Activated T-cell treated with anti-CD3 and anti-CD28 coated beads, Interleukin-2, amount 50 U/mL, for 1 hour (primary cell): ENCODE data around the gene BTBD19.
"Not testable (repeated sequence)": the region's sequence is repeated elsewhere in the genome, so short reads cannot be mapped to it uniquely, and the experiment has no call there.

Source experiments
- DNase-seq: peaks from one replicate; pipeline ENCODE4 v3.0.0-alpha.2; 2020

Gene BTBD19

DNA sequence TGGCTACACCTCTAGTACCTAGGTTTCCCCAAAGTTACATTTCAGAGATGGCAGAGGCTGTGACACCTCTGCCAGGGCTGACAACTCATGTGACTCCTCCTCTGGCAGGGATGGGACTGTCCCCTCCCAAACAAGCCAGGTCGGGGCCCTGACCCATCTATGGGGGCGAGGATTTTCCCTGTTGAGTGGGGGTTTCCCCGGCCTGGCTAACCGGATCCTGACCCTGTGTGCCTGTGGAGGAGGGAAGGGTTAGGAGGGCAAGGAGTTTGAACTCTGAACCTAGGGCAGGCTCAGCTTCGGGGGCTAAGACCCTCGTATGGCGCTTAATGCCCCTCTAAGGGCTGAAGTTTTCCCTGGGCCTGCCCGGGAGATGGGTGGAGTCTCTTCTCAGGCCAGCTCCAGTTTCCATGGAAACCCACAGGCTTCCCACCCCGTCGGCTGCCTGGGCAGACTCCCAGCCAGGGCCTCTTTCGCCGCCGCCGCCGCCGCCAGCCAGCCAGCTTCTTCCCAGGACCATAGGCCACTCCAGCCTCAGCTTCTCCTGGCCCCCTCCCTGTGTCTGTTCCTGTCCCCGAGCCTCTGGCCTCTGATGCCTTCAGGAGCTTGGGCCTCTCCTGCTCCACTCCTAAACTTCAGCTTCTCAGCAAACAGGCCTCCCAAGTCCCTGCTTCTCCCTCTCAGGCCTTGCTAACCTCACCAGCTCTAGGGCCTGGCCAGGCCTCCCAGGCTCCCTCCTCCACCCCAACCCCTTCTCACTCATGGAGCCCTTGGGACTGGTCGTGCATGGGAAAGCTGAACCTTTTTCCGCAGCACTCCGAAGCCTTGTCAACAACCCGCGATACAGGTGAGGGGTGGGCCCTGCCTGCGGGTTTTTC is at the start of gene BTBD19:
TSS of gene BTBD19 (plus strand) at position 461 of the 875 bp plus-strand sequence. CDS start at position 759, 298 bp downstream.
- DNase-seq: peak; percentile 54

GRCh38 chr1:44759077-44759476 is 49.2 kb upstream of the BTBD19 start:
- DNase-seq: no peak

- DNase-seq: no peak
Observed at GRCh38 chr1:44760876-44761275, 47.4 kb upstream of the BTBD19 start.

GRCh38 chr1:44766421-44766820 is 41.9 kb upstream of the BTBD19 start:
- not testable (repeated sequence) for DNase-seq

DNA sequence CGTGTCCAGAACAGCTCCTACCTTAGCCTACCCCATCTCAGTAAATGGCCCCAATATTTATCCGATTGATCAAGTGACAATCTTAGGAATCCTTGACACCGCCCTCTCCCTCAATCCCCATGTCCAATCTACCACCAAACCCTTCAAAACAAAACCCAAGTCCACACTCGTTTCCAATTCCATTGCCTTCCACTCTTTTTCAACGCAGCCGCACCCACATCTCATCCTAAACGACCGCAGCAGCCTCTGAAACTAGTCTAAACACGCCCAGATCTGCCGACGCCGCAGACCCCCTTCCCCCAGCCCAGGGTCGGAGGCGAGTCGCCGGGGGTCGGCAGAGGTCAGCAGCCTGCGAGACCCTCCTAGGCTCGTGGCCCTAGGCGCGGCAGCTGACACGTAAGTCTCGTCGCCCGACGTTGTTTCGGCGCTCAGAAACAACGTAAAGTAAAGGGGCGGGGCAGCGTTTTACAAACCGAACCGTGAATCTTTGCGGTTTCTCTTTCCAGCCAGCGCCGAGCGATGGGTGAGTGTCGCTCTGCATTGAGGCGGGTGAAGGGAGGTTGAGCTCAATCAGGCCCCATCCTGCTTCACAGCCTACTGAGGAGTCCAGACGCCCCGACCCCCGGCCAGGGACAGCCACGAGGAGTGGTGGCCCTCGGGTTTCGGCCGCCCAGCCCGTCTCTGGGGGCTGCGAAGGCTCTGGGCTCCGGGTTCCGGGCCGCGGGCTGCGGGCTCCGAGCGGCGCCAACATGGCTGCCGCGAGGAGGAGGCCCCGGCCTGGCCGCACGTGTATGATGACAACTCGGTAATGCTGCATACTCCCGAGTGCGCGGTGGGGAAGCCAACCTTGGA is 33.0 kb upstream of the BTBD19 start, which contains the start of gene RPS8:
TSS of gene RPS8 (plus strand) at position 463 of the 852 bp plus-strand sequence. CDS start at position 520, 57 bp downstream.
- peak; percentile 87 for DNase-seq

- DNase-seq: peak; percentile 44
Observed at GRCh38 chr1:44775930-44776729, 32.2 kb upstream of the BTBD19 start.

DNA sequence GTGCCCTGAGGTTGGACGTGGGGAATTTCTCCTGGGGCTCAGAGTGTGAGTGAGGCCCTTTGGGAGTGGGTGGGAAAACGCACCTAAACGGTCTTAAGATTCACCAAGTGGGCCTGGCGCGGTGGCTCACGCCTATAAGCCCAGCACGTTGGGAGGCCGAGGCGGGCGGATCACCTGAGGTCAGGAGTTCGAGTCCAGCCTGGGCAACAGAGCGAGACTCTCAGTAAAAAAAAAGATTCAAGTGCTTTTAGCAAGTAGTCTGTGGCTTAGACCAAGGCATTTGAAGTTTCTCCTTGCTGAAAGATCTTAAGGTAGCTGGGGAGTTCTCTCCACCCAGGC is 31.6 kb upstream of the BTBD19 start:
- no peak for DNase-seq

DNA sequence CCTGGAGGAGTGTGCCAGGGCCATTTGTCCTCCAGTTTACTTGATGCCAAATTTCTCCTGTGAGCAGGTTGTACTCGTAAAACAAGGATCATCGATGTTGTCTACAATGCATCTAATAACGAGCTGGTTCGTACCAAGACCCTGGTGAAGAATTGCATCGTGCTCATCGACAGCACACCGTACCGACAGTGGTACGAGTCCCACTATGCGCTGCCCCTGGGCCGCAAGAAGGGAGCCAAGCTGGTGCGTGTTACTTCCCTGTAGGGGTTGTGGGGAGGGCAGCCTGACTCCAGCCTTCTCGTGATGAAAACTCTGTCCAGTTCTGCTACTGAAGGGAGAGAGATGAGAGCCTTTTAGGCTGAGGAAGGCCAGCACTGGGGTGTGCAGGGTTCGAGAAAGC is 30.8 kb upstream of the BTBD19 start:
- DNase-seq: no peak

DNA sequence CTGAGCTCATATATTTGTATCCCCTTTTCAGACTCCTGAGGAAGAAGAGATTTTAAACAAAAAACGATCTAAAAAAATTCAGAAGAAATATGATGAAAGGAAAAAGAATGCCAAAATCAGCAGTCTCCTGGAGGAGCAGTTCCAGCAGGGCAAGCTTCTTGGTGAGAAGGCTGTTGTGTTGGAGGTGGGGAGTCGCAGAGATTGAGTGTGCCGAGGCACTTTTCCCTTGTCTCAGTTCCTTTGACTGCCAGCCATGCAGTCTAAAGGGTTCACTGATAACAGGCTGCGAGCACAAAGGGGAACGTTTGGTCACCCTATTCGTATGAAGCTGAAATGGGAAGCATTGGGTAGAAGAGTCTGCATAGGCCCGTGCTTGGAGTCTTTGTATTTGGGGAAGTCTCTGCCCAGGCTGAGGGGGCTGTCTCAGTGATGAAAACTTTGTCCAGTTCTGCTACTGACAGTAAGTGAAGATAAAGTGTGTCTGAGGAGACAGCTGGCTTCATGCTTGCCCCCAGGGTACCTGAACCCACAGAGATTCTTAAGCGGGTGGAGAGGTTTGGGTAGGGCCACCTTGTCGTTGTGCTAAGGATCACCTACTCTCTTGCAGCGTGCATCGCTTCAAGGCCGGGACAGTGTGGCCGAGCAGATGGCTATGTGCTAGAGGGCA is 30.2 kb upstream of the BTBD19 start:
- DNase-seq: no peak

DNA sequence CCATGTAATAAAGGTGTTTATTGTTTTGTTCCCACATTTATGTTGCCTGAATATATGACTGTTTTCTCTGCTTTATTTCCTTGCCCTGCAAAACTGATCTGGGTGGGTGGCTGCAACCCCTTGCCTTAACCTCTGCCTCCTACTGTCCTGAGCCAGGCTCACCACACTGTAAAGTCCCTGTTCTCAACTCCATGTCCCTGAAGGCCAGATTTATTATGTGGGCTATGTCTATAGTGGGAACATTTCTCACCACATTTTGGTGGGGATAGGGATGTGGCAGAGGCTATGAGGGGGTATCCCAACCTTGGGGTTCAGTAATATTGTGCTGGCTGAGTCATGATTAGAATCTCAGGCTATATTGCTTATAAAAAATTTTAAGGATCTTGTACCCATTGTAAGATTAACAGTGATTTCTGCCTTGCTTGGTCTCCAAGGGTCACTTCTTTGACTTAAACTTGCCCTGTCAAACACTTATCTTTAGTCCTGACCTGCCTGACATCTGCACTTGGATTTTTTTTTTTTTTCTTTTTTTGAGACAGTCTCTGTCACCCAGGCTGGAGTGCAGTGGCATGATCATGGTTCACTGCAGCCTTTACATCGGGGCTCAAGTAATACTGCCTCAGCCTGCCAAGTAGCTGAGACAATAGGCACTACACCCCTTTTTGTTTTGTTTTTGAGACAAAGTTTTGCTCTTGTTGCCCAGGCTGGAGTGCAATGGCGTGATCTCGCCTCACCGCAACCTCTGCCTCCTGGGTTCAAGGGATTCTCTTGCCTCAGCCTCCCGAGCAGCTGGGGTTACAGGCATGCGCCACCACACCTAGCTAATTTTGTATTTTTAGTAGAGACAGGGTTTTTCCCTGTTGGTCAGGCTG is 29.4 kb upstream of the BTBD19 start:
- no peak for DNase-seq

DNA sequence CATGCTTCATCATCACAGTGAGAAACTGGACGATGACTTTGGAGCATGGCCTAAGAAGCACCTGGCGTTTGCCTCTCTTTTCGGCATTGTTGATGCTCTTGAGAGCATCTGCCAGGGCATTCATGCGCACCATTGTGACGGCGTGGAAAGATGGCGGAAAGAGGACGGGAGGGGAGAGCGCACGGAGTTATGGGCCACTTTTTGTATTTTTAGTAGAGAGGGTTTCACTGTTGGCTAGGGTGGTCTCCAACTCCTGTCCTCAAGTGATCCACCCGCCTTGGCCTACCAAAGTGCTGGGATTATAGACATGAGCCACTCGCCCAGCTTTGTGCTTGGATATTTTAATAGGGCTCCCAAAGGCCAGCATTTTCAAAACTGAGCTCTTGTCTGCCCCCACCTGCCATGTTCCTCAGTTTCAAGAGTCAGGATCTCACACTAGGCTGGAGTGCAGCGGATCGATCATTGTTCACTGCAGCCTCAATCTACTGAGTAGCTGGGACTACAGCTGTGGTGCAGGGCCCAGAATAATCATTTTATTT is 27.7 kb upstream of the BTBD19 start:
- DNase-seq: no peak

DNA sequence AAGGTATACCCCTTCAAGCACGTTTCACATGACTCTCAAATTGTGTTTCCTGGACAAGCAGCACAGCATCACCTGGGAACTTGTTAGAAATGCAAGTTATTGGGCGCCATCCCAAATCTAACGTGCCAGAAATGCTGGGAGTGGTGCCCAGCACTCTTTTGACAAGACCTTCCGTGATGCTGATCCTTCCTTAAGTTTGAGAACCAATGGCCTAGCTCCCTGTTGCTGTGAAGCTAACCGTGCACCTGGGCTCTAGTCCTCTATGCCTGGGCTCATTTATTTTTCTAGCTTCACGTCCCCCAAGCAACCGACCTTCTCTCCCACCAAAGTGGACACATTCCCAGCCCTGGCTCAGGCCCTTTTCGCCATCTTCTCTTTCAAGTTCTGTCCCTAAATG is 24.6 kb upstream of the BTBD19 start:
- no peak for DNase-seq

DNA sequence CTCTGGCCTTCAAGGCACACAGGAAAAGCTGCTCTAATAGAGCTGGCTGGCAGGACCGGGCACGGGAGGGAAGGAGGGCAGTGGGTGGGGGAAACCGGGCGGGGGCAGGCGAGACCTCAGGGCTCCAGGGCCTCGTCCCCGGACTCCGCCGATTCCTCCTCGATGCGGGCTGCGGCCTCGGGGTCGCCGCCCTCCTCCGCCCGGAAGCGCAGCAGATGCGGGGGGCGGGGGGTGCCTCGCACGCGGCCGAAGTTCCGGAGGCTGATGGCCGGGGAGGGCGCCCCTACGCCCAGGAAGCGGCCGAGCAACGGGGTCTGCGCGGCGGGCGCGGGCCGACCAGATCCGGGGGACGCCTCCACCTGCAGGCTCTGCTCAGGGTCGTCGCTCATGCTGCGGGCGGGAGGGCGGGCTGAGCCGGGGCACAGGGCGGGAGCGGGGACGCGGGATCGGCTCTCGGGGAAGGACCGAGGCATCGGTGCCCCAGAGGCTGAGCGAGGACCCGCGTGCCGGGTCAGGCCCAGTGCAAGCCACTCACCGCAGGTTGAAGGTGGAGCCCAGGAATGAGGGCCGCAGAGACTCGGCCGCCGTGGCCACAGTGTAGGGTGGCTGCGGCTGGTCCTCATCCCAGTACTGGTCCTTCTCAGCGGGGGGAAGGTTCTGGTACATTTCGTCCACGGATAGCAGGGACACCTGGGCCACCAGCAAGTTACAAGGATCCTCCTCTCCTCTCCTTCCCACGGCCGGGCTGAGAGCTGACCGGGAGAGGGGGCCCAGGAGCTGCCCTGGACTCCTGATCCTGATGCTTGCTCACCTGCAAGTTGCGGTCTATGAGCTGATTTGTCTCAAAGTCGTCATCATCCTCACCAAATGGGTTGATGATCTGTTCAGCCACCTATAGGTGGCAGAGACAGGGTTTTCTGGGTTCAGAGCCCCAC is 24.0 kb upstream of the BTBD19 start:
- DNase-seq: peak; percentile 43

GRCh38 chr1:44785029-44785380 is 23.3 kb upstream of the BTBD19 start:
- no peak for DNase-seq

DNA sequence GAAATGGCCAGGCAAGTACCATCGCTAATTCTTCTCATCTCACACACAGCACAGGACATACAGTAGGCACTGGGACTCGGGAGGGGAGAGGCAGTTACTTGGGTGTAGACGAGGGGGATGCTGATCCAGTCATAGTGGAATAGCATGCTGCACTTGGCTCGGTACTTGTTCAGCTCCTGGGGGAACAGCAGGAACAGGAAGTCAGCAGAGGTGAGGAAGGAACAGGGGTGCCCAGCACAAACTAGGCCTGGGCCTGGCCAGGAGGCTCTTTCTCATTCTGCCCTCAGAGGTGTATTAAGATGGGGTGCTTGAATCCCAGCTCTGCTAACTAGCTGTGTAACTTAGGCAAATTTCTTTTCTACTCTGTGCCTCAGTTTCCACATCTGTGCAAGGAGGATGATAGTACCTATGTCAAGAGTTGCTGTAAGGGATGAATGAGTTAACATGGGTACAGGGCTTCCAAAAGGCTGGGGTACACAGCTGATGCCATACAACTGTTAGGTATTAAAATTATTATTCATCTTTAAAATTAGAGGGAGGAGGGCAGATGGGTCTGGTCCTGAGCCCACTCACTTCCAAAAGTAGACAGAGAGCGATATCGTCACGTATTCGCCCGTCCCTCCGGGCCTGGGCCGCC is 22.7 kb upstream of the BTBD19 start:
- no peak for DNase-seq

DNA sequence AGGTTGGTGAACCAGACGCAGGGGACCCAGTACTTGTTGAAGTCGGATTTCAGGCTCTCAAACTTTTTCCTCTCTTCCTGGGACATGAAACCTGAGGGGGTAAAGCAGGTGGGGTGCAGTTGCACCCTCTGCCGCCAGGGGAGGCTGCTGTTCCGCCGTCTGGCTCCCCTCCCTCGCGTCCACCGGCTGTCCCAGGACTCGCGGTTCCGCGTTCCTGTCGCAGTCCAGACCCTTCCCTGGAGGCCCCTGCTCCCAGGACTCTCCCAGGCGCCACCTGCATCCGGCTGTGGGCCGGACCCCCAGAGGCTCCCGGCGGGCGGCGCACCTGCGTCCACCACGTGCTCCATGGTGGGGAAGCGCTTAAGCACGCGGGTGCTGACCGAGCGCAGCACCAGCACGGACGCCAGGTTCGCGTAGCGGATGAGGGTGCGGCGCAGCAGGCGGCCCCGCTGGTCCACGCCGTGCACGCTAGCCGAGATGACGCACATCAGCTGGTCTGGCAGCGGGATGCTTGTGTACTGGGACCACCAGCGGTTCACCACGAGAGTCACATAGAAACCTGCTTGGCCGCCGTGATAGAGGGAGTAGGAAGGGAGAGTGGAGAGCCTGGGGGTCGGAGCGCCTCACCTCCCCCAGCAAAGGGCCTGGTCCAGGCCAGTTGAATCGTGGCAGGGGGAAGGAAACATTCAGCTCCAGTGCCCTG is 22.0 kb upstream of the BTBD19 start:
- DNase-seq: peak; percentile 88

DNA sequence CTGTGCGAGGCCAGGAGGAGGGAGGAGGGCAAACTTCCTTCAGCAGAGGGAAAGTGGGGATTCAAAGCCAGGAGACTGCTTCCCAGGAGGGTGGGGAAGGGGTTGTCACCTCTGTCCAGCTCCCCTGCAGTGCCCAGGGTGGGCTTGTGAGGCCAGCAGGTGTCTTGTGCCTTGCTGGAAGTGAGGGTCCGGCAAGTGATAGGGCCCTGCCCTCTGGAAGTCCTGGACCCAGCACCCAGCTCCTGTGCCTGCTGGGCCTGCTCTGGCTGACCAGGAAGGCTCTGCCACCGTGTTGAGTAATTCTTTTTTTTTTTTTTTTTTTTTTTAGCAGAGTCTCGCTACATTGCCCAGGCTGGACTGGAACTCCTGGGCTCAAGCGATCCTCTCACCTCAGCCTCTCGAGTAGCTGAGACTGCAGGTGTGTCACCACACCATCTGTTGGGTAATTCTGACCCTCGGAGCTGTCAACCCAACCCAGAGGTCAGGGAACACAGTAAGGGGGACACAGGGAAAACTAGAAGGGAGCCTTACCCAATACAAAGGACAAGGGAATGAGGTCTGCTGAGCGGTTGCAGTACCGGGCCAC is 21.4 kb upstream of the BTBD19 start:
- DNase-seq: no peak

DNA sequence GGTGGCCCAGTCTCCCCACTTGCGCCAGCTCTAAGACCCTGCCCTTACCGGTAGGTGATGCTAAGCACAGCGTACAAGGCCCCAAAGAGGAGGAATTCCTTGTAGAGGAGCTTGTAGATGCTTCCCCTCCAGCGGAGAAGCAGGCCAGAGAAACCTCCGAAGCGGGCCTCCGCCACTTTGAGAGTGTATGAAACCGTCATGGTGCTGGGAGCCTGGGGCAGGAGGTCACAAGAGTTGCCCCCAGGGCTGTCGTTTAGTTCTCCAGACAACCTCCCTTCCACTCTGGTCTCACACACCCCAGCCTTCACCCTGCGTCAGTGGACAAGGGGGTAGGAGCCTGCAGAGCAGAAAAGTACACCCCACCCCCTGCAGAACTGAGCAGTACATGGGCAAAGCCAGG is 20.8 kb upstream of the BTBD19 start:
- no peak for DNase-seq
